ENCODE measurements around the gene ESF1.

GRCh38 chr20:13703265-13703664, 81.5 kb downstream of the ESF1 start:
- TF ChIP-seq CTCF (conservative IDR thresholded peaks at IDR 0.05) = no peak
- no peak for TF ChIP-seq ZFX (IDR thresholded peaks at IDR 0.05)
